ENCODE data around the gene GLIPR1L2.

DNA sequence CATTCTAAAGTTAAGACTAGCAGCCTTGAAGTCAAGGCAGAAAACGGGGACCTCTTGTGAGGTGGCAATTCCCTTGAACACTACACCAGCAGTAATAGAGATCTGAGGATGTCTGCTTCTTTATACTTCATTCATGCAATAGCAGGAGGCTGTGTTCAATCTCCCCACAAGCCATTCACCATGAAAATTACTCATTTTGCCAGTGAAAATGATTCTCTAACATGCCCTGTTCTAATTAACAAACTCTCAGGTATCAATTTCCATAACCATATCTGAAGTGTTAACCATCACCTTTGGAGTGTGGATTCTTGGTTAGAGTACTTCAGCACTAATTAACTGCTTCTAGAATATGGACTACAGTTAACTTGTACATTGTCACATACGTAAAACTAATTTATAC, 86.2 kb downstream of the GLIPR1L2 start:
- no peak for TF ChIP-seq POLR2A (IDR thresholded peaks at IDR 0.05; ENCODE audit: low read depth)
- TF ChIP-seq, protein P1, sequence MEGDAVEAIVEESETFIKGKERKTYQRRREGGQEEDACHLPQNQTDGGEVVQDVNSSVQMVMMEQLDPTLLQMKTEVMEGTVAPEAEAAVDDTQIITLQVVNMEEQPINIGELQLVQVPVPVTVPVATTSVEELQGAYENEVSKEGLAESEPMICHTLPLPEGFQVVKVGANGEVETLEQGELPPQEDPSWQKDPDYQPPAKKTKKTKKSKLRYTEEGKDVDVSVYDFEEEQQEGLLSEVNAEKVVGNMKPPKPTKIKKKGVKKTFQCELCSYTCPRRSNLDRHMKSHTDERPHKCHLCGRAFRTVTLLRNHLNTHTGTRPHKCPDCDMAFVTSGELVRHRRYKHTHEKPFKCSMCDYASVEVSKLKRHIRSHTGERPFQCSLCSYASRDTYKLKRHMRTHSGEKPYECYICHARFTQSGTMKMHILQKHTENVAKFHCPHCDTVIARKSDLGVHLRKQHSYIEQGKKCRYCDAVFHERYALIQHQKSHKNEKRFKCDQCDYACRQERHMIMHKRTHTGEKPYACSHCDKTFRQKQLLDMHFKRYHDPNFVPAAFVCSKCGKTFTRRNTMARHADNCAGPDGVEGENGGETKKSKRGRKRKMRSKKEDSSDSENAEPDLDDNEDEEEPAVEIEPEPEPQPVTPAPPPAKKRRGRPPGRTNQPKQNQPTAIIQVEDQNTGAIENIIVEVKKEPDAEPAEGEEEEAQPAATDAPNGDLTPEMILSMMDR (IDR thresholded peaks at IDR 0.05) = no peak
